HCEC 1CT (cell line): ENCODE data around the gene ARL4A.
"Not testable (repeated sequence)": the region's sequence is repeated elsewhere in the genome, so short reads cannot be mapped to it uniquely, and the experiment has no call there.

Experiments
- DNase-seq: peaks from one replicate; pipeline ENCODE4 v3.0.0-alpha.2; 2017

ARL4A gene, protein sequence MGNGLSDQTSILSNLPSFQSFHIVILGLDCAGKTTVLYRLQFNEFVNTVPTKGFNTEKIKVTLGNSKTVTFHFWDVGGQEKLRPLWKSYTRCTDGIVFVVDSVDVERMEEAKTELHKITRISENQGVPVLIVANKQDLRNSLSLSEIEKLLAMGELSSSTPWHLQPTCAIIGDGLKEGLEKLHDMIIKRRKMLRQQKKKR

DNA sequence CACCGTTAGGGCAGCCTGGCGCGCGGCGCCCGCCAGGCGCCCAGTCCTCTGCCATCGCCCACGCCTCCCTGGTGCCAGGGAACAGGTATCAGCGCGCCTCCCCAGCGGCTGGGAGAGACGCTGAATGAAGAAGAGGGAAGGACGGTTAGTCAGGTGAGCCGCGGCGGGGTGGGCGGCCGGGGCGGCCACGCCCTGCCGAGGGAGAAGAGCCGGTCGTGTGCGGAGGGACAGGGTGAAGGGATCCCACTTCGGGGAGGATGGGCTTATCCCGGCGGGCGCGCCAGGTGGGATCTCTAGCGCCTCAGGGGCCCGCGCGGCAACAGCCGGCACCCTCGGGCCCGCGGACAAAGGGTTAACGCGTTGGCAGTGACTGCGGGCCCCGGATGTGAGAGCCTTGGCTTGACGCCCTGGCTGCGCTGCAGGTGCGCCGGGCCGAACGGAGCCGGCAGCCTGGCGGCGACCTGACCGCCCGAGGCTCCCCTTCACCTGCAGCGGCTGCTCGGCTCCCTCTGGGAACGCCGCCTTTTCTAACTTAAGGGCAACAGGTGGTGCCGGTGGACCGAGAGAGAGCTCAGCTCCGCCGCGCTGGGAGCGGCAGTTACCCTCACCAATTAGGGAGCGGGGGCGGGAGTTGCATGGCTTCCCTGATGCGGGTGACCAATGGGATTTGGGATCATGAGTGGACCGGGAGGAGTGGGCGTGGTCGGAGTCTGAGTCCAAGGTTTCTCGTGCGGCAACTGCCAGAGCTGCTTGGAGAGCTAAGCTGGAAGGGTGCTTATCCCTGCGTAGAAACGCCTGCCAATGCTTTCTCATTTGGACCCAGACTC is at the start of gene ARL4A:
Gene ARL4A, plus strand, starts transcription at position 743 of the 827 bp plus-strand sequence. CDS start 622 bp downstream, outside the sequence.
- peak; percentile 98 for DNase-seq

DNA sequence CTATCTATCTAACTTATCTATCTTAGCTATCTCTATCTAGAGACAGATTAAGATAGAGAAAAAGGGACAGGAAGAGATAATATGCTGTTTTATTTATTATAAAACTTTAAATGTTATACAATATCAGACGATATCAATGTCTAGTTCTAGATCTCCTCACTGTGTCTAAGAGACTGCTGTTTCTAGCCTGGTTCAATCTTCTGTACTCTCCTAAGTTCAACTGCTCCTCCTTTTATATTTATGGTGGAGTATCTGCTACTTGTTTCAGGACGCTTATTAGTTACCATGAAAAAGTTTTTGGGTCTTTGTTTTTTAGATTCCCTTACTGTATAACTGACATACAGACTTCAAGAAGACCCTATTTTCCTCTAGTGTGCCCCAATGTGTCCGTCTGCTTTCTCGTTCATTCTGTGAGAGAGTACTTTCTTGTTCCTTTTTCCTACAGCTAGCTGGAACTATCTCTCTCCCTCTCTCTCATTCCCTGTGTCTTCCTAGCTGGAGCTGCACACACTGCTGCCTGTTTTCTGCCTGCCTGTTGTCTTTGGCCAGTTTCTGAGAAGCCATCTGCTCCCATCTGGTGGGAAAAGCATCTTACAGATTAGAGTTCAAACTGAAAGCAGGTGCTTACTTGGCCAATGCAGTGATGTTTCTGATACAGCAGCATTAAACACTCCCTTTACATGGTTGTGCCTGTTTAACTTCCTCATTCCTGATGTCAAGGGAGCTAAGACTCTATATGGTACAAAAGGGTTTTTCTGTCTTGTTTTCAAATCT is 49.4 kb upstream of the ARL4A start:
- DNase-seq, result peak; percentile 31

DNA sequence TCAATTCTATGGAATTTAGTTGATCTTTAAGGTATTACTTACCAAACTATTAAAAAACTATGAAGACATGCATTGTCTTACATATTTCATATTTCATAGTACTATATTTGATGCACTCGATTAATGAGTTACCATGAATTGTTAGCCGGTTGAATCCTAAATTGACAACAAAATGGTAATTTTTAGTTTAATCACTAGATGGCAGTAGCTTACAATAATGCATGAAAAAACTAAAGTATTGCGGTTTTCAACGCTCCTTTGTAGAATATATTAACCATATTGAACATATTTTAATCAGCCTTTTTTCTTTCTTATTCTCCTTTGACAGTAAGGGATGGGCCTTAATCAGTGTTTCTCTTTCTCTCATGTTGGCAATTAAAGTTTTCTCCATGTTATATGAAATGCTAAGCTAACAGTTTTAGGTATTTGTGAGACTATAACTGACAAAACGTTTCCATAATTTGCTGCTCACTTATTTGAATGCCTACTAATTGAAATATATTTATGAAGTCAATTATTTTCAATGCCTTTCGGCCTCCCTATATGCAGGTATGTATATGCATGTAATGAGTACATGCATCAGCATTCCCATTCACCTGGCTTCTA is 48.5 kb upstream of the ARL4A start:
- peak; percentile 48 for DNase-seq

DNA sequence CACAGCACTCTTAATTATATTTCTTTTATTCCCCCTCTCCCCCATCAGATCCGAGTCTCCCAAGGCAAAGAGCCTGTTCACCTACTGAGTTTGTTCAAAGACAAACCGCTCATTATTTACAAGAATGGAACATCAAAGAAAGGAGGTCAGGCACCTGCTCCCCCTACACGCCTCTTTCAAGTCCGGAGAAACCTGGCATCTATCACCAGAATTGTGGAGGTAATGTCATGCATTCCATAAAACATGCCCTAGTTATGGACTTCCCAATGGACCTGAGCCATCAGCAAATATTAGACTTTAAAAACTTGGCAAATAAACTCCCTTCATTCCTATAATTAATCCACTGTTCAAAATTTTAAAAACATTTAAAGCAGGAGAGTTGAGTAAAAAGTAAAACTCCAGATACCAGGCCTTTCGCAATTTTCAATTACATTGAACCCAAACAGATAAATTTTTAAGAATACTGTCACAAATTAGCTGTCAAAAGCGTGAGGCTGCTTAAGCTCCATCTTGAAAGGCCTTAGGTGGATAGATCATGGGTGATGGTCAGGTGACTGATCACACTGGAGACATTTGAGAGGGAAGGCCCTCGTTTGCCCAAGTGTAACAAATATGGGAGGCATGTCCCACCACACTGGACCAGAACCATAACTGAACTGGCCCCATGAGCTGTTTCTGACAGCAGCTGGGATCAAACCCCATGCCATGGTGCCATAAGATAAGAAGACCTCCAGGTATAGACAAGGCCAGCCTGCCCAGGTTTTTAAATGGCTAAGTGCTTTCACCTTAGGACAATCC is 46.9 kb upstream of the ARL4A start:
- no peak for DNase-seq

DNA sequence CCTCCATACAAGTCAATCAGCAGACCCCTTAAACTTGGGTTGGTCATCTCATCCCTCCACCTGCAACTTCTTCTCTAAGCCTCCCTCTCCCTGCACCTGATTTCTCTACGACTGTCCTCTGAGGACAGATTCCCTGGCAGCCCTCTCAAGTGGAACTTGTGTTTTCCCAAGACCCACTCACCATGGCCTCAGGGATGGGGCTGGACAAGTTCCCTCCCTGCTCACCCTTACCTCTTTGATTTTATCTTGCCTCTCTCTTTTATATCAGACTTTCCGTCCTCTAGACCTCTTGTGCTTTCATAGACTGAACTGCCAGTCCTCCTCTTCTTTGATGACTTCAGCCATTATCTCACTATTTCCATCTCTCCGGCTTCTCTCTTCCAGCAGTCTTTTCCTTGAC is 46.2 kb upstream of the ARL4A start:
- no peak for DNase-seq

DNA sequence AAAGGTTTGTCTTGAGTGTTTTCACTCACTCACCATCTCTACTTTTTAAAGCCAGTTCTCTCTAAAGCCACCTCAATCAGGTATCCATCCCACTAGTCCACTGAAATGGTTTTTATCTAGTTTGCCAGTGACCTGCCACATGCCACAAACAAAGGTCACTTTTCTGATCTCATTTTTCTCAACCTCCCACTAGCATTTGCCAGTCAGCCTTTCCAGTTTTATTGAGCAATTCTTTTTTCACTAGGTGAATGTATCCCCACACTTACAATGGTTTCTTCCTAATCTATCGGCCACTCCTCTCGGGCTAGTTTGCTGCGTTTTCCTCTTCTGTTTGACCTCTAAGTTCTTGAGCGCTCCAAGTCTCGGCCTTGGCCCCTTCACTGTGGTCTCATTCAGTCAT is 44.9 kb upstream of the ARL4A start:
- no peak for DNase-seq

DNA sequence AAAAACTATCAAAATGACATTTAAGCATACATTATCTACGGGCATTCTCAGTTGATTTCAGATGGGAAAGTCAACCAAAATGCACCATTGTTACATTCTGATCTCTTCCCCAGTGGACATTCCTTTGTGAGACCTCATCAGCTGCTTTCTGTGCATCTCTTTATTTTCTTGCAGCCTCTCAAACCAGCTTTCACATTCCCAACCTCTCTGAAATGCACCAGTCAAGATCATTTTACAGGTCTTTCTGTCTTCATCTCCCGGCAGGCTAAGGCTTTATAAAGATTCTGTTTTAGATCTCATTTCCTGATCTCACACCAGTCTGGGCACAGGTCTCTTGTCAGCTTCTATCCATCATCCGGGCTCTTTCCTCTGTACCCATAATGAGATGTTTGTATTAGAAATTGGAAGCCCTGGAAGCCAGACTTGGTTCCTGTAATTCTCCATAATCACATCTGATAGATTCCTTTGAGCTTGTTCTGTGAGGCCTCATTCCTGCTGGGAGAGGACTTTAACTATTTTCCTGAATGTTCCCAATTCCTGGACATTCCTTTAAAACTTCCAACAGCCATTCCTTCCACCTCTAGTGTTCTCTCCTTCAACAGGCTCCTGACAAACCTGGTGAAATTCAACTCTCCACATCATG is 44.3 kb upstream of the ARL4A start:
- DNase-seq, result no peak

DNA sequence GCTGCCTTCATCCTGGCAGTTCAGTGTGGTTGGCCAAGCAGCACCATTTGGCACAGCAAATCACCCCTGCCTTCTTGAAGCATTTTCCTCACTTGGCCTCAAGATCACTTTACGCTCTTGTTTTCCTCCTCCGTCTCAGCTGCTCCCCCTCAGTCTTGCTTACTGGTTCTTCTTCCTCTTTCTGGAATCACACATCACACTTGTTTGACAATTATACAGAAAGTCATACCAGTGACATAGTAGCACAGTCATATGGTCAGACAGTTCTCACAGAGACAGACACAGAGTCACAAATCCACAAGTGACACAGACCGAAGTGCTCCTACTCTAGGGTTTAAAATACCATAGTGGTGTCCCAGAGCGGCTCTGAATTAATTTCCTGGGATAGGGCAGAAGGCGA is 43.8 kb upstream of the ARL4A start:
- no peak for DNase-seq

DNA sequence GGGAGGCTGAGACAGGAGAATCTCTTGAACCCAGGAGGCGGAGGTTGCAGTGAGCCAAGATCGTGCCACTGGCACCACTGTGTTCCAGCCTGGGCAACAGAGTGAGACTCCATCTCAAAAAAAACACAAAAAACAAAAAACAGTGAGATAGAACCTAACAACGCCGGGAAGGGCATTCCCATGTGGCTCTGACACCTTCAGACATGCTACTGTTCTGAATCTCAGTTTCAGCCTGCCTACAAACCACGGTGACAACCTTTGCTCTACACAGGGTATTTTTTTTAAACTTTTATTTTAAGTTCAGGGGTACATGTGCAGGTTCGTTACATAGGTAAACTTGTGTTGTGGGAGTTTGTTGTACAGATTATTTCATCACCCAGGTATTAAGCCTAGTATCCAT is 42.2 kb upstream of the ARL4A start:
- not testable (repeated sequence) for DNase-seq

DNA sequence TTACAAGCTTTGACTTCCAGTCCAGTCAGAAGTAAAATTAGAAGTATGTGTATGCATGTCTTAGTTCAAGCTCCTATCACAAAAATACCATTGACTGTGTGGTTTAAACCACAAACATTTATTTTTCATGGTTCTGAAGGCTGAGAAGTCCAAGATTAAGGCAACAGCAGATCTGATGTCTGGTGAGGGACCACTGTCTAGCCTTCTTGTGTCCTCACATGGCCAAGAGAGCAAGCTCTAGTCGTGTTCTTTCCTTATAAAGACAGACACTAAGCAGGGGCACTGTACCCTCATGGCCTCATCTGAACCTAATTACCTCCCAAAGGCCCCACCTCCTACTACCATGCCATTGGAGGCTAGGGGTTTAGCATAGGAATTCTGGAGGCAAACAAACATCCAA is 41.3 kb upstream of the ARL4A start:
- DNase-seq, result no peak

DNA sequence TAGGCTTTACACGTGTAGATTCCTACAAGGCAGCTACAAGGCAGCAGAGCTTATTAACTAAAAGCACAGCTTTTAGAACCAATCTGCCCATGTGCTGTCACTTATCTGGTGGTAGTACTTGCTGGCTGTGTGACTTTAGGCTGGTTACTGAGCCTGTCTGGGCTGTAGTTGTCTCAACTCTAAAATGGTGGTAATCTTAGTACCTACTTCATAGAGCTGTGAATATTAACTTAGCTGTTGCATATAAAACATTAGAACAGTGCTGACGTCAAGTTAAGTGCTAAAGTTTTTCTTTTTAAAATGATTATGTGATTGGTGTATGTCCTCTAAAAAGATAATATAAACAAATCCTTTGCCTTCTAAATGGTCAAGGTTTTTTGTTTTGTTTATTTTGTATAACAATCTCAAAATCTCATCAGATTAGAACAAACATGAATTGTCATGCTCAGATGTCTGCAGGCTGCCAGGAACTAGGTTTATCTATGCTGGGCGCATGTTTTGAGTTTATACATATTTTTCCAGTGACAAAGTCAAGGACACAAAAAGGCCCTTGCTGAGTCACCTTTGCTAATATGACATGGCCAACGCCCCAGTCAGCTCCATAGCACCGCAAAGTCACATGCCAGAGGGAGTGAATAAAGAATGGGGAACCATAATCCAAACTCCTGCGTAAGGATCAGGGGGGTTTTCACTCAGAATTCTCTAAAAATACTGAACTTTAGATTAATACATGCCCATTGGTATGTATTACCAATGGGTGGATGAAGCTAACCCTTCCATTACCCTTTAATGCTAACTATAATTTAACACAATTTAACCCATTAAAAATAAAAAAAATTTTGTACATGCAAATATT is 39.8 kb upstream of the ARL4A start:
- DNase-seq, result peak; percentile 71

DNA sequence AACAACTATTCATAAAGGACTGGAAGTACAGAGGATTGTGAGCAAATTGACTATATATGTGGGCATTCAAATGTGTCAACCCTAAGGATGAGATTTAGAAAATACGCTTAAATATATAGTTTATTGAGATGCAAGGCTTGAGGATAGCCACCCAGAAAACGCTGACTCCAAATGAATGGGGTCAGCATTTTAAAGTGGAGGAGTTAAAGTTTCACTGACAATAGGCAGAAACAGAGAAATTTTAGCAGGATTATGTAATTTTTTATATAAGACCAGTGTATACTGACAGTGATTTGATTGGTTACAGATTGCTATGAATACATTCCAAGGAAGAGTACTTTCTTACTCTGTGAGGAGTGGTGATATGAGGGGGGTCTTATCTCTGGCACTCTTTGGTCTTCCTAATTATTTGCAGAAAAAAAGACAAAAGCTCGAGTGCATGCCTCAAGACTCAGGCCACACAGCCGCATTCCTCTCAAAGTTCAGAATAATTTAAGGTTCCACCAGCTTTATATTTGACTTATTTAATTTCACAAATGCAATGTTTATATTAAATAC is 38.6 kb upstream of the ARL4A start:
- DNase-seq, result no peak

DNA sequence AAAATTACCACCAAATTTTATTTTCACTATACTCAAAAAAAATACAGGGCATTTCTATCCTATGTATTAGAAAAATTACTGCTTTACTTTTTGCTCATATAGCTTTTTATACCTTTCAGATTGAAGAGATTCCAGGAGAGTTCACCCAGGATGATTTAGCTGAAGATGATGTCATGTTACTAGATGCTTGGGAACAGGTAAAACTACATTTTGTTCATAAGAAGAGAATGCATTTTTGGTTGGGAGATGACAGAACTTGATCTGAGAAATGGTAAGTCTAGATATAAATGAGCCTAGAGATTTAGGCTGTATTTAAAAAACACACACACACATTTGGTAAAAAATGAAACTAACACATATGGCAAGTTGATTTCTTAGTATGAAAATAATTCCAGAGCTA is 38.1 kb upstream of the ARL4A start:
- DNase-seq, result no peak

DNA sequence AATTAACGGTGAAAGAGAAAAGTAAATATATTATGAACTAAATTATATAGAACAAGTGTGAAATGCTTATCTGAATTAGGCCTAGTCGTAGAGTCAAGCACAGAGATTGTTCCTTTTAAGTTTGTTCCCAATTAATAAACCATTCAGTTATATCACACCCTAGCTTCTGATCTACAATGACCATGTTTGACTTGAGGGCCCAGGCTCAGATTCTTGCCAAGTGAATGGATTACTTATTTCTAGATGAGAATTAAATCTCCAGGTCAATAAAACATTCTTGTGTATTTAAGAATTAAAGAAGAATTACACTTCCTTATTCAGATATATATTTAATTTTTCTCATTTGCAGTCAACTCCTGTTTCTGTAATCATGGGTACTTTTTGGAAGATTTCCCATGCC is 37.4 kb upstream of the ARL4A start:
- no peak for DNase-seq

DNA sequence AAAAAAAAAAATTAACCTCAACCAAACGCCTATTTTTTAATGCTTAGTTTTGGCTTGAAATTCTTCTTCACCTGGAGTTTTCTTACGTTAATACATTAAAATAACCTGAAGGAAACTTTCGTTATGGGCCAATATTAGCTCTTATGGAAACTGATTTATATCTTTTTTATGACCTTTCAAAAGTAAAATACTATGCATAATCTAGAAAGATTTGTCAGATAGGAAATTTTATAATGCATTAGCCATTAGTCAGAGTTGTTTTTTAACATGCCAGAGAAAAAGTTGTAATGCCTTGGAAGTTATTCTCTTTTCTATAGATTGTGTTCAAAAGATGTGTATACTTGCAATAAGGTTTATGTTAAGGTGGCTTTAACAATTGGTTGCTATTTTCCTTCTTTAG is 34.3 kb upstream of the ARL4A start:
- peak; percentile 21 for DNase-seq

DNA sequence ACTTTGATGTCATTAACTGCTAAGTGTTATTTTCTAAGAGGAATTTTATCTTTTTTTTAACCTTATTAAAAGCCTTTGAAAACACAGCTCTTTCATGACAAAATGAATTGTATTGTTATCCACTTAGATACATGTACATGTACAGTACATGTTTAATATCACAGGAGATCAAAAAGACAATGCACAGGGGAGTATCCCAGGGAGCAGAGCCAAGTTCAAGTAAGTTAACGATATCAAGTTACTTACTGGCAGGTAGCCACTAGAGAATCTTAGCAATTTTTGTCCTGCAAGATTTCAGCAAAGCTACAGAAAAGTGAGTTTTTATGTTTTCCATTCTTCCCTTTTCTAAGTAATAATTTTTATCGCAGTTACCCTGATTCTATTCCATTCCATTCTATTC is 33.9 kb upstream of the ARL4A start:
- no peak for DNase-seq

DNA sequence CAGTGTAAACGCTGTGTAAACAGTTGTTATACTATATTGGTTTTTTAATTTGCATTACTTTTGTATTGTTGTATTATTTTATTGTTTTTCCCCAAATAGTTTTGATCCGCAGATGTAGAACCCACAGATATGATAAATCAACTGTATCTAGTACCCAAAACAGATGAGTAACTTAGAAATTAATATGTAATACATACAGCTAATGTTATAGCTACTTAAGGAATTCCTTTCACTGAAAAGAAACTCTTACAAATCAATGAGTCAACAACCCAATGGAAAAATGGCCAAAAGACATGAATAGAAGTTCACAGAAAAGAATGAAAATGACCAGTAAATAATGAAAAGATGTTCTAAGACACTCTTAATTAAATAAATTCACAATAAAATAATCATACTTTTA is 32.3 kb upstream of the ARL4A start:
- DNase-seq, result peak; percentile 43

DNA sequence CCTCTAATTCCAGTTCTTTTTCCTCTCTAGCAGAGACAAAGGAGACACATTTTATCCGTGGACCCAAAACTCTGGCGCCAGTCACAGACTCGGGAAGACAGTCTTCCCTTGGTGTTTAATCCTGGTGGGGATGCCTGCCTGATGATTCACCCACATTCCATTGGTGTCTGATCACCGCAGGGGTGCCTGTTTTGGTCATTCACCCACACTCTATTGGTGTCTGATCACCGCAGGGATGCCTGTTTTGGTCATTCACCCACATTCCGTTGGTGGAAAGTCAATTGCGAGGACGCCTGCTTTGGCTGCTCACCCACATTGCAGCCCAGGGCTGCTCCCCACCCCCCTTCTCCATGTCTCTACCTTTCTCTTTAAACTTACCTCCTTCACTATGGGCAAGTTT is 27.0 kb upstream of the ARL4A start:
- peak; percentile 92 for DNase-seq

DNA sequence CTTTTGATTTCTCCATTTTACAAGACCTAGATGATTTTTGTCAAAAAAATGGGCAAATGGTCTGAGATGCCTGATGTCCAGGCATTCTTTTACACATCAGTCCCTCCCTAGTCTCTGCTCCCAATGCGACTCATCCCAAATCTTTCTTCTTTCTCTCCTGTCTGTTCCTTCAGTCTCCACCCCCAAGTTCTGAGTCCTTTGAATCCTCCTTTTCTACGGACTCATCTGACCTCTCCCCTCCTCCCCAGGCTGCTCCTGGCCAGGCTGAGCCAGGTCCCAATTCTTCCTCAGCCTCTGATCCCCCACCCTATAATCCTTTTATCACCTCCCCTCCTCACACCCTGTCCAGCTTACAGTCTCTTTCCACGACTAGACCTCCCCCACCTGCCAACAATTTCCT is 26.4 kb upstream of the ARL4A start:
- not testable (repeated sequence) for DNase-seq

DNA sequence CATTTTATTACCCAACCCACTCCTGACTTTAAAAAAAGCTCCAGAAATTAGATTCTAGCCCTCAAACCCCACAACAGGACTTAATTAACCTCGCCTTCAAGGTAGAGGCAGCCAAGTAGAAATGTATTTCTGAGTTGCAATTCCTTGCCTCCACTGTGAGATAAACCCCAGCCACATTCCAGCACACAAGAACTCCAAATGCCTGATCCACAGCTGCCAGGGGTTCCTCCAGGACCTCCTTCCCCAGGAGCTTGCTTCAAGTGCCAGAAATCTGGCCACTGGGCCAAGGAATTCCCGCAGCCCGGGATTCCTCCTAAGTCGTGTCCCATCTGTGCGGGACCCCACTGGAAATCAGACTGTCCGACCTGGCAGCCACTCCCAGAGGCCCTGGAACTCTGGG is 25.9 kb upstream of the ARL4A start:
- no peak for DNase-seq
